Measurements from ENCODE around the gene CD46.
"Not testable (repeated sequence)": the region's sequence is repeated elsewhere in the genome, so short reads cannot be mapped to it uniquely, and the experiment has no call there.

CD46 gene

DNA sequence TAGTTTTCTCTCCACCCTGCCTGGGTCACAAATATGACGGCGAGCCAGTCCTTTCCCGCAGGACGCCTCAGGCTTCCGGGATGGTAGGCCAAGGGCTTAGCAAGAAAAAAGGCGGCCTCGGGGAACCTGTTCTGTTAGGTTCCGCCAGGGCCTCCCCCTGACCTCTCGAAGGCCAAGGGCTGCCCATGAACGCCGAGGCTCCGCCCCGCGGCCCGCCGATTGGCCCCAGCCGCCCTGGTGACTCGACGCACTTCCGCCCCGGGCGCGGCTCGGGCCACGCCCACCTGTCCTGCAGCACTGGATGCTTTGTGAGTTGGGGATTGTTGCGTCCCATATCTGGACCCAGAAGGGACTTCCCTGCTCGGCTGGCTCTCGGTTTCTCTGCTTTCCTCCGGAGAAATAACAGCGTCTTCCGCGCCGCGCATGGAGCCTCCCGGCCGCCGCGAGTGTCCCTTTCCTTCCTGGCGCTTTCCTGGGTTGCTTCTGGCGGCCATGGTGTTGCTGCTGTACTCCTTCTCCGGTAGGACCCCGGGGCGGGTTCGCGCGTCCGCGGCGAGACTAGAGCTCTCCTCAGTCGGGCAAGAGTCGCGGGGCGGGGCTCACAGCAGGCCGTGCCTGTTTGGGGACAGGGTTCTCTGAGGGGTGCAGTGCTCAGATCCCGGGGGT is at the start of gene CD46:
Gene CD46, plus strand, starts transcription at position 265 of the 666 bp plus-strand sequence. Its CDS starts 159 bp downstream, at position 424.
- DNase-seq: peak; percentile 56 to 79

DNA sequence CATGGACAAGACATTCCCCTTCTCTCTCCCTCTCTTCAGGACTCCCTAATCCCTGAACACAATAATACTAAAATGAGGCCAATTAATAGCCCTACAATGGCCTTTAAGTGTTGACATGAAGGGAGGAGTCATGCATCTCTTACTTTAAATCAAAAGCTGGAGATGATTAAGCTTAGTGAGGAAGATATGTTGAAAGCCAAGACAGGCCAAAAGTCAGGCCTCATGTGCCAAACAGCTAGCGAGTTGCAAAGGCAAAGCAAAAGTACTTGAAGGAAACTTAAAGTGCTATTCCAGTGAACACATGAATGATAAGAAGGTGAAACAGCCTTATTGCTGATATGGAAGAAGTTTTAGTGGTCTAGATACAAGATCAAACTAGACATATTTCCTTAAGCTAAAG is 49.5 kb upstream of the CD46 start:
- no peak for DNase-seq

DNA sequence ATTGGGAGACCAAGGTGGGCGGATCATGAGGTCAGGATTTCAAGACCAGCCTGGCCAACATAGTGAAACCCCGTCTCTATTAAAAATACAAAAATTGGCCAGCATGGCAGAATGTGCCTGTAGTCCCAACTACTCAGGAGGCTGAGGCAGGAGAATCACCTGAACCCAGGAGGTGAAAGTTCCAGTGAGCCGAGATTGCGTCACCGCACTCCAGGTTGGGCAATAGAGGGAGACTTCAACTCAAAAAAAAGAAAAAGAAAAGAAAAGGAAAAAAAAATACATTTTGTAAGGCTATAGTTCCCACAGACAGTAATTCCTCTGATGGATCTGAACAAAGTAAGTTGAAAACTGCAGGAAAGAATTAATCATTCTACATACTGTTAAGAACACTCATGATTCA is 48.1 kb upstream of the CD46 start:
- no peak for DNase-seq

DNA sequence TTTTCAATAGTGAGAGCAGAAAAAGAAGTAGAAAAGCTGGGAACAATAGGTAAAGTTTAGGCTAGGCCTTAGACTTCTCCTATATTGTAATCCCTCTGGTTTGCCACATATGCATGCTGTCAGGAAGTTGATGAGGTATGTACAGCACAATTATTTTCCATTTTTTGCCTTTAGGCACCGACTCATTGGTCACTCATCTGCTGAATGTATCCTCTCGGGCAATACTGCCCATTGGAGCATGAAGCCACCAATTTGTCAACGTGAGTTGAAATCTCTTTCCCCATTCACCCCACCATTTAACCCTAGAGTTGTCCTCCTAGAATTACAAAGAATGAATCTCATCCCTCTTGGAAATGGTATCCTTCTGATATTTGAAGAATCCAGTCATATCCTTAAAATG is 43.9 kb upstream of the CD46 start:
- not testable (repeated sequence) for DNase-seq

DNA sequence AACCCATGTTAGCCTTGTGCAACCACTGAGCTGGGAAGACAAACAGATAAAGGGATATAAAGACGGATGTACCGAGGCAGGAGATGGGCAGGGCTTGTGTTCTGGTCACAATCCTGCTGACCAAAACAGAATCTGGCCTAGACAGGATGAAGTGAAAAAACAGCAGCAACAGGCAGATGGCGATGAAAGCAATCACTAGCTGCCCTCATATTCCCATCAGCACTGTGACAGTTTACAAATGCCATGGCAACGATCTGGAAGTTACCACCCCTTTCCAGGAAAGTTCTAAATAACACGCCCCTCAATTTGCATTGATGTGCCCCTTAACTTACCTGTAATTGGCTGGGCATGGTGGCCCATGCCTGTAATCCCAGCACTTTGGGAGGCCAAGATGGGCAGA is 40.6 kb upstream of the CD46 start:
- DNase-seq: no peak

DNA sequence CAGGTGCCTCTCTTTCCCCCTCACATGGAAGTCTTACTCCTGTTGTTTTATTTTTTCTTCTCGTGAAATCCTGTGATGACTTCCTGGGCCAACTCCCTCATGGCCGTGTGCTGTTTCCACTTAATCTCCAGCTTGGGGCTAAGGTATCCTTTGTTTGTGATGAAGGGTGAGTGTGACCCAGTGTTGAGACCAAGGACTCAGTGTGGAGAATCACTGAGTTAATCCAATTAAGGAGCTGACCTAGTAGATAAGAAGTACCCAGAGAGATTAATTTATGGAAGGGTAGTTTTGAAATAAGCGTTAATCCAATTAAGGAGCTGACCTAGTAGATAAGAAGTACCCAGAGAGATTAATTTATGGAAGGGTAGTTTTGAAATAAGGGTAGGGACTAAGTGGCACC is 39.2 kb upstream of the CD46 start:
- not testable (repeated sequence) for DNase-seq

DNA sequence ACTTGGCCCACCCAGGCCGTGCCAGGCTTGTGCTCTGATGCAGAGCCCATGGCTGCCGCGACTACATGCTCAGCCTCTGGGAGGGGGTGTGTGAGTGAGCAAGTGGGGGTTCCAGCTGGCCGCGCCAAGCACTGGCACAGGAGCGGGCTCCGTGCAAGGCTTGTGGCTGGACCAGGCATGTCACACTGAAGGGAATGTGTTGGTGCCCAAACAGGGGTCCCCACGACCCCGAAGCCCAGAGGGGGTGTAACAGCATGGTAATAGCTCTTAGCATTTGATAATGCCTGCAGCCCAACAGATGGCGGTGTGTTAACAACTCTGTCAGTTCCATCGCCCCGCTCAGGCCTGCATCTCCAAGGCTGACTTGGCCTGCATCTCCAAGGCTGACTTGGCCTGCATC is 38.3 kb upstream of the CD46 start:
- DNase-seq: no peak

DNA sequence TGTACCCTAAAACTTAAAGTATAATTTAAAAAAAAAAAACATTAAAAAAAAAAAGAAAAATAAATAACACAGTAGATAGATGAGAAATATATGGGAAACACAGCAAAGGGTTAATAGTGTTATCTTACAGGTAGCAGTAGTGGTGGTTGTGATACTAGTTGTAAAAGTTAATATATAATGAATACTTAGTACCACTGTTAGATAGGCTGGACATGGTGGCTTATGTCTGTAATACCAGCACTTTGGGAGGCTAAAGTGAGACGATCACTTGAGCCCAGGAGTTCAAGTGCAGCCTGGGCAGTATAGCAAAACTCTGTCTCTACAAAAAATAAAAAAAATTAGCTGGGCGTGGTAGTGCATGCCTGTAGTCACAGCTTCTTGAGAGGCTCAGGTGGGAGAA is 32.6 kb upstream of the CD46 start:
- no peak for DNase-seq

DNA sequence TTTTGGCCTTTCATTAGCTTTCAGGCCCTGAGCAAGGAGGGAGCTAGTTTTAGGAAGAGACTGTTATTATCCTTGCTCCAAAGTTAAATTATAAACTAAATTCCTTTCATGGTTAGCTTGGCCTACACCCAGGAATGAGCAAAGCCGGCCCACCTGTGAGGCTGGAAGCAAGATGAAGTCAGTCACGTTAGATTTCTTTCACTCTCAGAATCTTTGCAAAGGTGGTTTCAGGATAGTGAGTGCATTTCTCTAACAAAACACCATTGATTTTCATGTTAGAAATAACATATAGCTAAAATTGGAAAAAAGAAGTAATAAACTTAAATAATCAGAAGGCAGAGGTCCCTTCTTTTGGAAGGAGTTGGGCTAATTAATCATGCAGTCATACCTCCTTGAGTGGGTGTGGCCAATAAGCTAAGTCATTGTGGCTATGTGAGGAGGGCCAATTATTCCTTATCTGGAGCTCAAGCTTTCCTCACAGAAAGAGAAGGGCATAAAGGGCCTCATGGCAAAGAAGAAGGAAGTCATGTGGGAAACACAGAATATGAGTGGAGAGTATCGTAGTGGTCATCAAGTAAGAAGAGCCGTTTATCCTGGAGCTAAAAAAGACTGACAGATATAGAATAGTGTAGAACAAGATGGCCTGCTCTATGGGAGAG is 23.5 kb upstream of the CD46 start:
- not testable (repeated sequence) for DNase-seq

DNA sequence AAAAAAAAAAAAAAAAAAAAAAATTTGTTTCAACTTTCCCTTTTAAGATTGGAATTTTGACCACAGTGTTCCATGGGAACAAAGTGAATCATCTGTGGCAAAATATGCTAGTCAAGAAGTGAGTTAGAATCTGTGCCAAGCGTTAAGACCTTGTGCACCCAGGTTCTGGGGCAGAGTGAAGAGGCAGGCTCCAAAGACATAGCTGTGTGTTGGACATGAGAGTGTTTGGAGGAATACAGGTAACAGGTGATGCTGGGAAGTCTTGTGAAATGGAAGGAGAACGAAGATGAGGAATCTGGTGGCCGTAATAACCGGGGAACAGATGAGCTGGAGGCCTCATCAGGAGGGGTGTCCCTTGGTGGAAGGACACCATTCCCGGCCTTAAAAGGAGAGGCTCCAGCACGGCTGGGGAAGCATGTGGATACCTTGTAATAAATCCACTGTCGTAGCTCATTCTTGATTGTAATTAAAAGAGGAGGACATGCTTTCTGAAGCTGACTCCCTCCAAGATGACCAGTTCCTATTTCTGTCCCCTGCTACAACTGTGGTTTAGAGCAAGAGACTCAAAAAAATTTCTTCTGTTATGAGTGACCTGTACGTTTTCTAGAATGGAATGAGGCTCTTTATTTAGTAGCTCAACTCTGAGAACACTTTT is 14.2 kb upstream of the CD46 start:
- not testable (repeated sequence) for DNase-seq

DNA sequence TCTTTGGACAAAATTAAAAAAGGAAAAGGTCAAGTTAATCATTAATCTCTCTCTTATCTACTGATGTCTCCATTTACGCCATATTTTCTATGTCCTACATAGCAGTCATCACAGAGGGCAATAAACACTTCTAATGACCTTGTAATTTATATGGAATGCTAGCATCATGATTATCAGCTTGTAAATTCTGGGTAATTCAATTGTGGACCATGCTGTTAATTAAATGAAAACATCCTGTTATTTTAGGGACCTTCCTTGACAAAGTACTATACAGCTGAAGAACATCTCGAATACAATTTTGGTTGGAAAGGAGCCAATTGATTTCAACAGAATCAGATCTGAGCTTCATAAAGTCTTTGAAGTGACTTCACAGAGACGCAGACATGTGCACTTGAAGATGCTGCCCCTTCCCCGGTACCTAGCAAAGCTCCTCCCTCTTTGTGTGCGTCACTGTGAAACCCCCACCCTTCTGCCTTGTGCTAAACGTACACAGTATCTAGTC is 13.6 kb upstream of the CD46 start:
- DNase-seq: not testable (repeated sequence)

DNA sequence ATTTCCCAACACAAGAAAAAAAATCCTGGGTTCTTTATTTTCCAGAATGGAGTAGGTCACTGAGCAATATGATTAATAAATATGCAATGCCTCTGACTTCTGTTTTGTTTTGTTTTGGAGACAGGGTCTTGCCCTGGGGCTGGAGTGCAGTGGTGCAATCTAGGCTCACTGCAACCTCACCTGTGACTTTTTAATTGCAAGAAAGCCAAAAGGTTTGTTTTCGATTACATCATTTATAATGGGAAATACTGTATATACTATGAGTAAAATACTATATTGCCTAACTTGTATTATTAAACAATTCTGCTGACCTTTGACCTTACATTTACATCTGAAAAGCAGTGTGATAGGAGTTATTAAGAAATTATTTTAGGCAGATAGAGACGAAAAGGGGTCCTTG is 11.6 kb upstream of the CD46 start:
- DNase-seq: no peak

DNA sequence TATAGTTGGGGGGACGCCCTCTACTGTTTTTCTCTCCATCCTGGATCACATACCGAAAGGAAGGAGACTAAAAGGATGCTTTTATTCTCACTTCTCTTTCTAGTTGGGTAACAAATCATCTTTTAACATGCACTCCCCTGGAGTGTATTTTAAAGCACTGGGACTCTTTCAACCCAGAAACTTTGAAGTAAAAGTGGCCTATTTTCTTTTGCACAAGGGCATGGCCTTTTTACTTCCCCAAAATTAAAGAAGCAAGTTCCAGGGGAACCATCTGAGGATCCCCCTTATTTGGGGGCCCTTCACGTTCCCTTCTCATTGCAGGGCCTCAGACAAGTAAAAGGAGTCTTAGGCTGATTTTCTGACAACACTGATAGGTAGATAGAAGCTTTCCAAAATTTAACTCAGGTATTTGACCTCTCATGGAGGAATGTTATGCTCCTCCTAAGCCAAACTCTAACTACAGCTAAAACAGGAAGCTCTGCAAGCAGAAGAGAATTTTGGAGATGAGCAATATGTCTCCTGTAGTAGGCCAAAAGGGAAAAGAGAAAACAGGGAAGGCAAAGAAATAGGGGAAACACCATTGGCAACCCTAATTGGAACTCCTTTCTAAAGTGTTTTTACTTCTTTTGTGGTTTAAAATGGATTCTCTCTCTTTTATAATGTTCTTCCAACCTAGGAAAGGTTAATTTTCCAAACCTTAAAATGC is 8.9 kb upstream of the CD46 start:
- no peak for DNase-seq

DNA sequence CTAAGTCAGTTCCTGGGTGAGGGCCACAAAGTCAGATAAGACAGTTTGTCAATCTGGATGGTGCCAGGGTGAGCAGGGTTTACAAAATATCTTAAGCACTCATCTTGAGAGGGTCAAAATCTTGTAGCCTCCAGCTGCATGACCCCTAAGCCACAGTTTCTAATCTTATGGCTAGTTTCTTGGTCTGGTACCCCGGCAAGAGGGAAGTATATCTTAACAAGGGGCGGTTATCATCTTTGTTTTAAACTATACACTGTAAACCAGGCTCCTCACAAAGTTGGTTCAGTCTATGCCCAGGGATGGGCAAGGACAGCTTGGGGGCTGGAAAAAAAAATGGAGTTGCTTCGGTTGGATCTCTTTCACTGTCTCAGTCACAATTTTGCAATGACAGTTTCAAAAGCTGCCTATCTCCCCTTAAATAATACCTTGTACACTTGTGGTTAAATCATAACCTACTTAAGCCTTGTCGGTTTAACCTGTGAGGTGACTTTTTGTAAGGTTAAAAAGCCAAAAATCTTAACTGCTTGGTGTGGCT is 7.8 kb upstream of the CD46 start:
- DNase-seq: no peak

DNA sequence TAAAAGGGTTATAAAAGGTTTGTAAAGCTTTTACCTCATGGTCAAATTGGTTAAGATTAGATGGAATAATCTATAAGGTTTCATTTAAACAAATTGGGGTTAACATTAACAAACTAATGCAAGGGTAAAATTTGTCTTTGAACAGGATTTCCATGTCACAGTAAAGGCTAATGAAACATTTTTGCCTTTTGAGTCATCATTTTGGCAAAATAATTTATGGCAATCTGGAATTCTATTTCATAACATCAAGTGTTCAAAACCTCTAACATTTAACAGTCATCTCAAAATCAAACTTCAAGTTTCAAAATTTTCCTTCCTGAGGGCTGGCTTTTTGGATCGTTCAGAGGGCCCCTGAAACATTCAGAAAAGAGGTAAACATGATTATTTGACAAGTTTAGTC is 6.6 kb upstream of the CD46 start:
- DNase-seq: no peak

DNA sequence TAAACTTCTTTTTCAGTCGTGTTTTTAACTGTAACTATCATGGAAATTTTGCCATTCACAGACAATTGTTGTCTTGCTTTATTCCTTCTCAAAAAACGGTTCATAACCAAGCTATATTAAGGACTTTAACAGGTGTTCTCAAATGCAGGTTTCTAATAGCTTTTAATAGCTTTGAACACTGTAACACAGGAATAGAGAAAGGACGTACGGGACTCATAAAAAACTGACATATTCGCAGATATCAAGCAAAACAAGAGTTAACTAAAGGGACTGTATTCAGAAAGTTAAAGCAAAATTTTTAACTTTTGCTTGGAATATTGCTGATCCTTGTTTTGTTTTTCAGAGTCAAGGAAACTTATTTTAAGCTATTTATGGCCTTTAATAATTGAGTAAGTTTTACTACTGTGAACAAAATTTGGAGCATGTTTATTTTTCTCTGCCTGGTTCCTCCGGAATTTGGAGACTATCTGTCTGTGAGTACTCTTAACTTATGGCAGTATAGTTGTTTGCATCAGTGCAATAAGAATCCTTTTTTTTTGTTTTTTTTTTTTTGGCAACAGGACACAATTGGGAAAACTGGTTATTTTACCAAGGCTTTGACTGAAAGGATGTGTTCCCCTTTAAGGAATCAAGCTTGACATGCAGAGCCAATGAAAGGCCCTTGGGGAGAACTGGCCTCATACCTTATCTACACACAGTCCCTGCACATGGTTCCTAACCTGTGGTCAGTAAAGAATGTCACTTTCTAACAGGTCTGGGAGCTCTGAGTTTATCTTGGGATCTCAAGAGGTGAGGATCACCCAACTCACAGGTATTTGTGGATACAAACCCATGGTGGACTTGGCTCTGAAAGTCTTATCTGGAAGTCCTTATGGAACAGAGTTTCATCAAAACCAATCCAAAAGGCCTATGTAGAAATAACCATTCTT is 5.8 kb upstream of the CD46 start:
- no peak for DNase-seq

DNA sequence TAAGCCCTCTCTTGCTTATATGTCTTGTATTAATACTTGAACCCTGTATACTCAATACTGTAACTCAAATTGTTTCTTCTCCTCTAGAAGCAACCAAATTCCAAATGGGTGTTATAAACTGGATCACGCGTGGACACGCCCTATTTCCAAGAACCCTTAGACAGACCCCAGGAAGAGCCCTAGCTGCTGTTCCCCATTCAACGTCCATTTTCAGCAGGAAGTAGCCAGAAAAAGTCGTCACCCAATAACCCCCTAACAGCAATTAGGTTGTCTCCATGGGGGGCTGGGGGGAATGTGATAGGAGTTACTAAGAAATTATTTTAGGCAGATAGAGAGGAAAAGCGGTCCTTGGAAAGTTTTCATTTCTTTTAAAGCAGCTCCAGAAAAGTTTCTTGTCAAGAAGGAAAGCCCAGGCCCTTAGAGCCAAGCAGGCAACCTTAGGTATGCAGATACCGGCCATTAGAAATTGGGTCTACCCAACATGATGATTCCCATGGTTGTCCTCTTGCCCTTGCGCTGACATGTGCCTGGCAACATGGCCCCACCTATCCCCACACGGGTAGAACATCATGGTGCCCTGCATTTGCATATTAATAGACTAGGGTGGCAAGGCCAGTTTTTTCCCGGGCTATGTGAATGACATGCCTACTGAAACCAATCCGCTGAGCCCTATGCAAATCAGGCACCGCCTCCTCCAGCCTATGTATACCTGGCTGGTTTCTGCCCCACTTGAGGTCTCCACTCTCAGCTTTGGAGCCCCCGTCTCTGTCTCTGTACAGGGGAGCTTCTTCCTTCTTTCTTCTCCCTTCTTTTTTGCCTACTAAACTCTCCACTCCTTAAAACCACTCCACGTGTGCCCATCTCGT is 4.0 kb upstream of the CD46 start:
- no peak for DNase-seq

DNA sequence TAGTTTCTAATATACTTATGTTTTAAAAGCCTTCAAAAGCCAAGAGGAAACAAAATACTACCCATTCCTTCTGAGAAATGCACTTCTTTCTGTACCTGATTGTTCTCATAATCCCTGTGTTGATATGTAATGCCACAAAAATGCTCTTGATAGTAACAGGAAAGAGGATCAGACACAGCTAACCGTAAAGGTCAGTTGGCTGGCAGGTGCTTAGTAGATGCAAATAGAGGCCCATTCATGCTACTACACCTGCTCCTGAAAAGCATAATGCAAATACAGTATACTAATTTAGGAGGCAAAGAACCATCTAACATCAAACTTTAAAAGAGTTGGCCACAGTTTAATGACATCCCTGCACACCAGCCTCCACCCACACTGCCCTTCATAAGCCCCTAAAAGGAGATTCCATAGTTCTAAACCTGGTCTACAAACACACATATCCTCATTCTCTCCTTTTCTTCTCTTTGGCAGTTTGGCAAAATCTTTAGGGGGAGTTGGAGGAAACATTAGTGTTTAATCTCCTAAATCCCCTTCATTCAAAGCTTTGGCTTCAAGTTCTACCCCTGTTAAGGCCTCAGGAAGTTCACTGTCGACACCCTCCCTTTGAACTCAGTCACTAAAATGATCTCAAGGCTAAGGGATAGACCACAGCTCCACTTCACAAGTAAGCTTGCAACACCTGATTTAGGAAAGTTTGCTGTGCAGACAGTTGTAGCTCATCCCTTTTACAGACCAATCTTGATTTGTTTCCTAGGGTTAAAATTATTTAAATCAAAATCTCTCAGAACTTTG is 2.9 kb upstream of the CD46 start:
- DNase-seq: no peak

DNA sequence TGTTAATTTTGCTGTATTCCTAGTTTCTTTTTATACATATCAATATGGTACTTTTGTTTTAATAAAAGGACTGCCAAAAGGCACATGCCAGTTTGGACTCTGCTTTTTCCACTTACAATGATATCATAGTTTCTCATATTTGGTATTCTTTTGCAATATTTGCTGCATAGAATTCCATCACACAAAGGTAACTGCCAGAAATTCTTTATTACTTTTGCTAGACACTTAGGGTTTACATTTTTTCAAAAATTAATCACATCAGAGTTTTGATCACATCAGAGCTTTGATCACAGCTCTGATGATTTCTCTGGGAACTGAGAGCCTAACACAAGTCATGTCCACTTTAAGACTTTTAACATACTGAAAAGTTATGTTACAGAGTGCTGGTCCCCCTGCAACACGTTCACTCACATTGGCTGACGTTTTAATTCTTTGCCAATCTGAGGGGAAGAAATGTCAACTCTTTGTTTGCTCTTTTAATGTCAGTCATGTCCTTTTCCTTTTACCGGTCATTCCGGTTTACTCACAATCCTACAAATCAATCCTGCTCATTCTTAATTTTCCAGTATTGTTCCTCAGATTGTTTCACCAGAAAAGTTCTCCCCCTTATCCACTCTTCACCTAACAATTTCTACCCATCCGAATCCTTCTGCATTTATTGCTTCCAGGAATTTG is 1.1 kb upstream of the CD46 start:
- no peak for DNase-seq

DNA sequence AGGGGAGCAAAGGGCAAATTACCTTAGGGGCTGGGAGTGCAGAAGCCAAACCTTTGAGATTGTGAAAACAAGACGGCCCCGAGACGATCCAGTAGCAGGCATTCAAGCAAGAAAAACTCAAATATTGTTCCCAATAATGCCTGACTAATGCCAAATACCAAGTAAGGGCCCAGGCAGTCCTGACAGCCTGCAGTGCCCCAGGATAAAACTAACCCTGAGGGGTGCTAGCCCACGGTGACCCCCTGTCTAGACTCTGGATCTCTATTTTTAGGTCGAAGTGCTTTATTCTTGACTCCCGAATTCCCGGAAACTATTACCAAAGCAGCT is 428 bp upstream of the CD46 start:
- not testable (repeated sequence) for DNase-seq
